HG02610 (cell line): Measurements from ENCODE around the gene NME5.
"Not testable (repeated sequence)": the region's sequence is repeated elsewhere in the genome, so short reads cannot be mapped to it uniquely, and the experiment has no call there.

Experiments used
- ATAC-seq: cut with Tn5 transposase; IDR thresholded peaks from one replicate; pipeline ENCODE4 v1.9.1; 2021; ENCODE audit warnings: mild to moderate bottlenecking, moderate library complexity; ENCODE audit not compliant: unreplicated experiment

NME5 gene

GRCh38 chr5:138082033-138082432, 57.2 kb downstream of the NME5 start:
- ATAC-seq = no peak

- ATAC-seq = no peak
Observed at GRCh38 chr5:138078006-138078643, 61.1 kb downstream of the NME5 start.

- ATAC-seq = no peak
Observed at GRCh38 chr5:138077064-138077696, 62.0 kb downstream of the NME5 start.

- ATAC-seq = not testable (repeated sequence)
Observed at GRCh38 chr5:138070026-138070425, 69.2 kb downstream of the NME5 start.

GRCh38 chr5:138068742-138069600, 70.3 kb downstream of the NME5 start:
- no peak for ATAC-seq

- no peak for ATAC-seq
Observed at GRCh38 chr5:138067945-138068344, 71.3 kb downstream of the NME5 start.
